Hepatic stellate cell (primary cell): ENCODE measurements around the gene PPM1D.
A peak's percentile ranks its signal among the peaks of the same experiment; 100 is the strongest.
"Not testable (repeated sequence)": the region's sequence is repeated elsewhere in the genome, so short reads cannot be mapped to it uniquely, and the experiment has no call there.

Source experiments
- DNase-seq: peaks from one replicate; pipeline ENCODE4 v3.0.0; 2011; ENCODE audit warnings: low spot score

Gene PPM1D

DNA sequence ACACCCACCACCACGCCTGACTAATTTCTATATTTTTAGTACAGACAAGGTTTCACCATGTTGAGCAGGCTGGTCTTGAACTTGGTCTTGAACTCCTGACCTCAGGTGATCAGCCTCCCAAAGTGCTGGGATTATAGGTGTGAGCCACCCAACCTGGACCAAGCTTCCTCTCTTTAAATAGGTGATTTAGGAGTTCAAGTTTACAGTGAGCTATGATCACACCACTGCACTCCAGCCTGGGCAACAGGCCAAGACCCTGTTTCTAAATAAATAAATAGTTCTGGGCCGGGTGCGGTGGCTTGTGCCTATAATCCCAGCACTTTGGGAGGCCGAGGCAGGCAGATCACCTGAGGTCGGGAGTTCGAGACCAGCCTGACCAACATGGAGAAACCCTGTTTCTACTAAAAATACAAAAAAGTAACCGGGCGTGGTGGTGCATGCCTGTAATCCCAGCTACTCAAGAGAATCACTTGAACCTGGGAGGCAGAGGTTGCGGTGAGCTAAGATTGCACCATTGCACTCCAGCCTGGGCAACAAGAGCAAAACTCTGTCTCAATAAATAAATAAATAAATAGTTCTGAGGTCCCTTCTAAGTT lies 6.5 kb upstream of the PPM1D start:
- DNase-seq, result not testable (repeated sequence)

GRCh38 chr17:60594170-60594569 lies 5.8 kb upstream of the PPM1D start:
- not testable (repeated sequence) for DNase-seq

GRCh38 chr17:60594734-60595133 lies 5.3 kb upstream of the PPM1D start:
- DNase-seq, result no peak

- no peak for DNase-seq
Observed at GRCh38 chr17:60597297-60597696, 2.7 kb upstream of the PPM1D start.

GRCh38 chr17:60598001-60598736 lies 1.8 kb upstream of the PPM1D start:
- DNase-seq, result no peak

DNA sequence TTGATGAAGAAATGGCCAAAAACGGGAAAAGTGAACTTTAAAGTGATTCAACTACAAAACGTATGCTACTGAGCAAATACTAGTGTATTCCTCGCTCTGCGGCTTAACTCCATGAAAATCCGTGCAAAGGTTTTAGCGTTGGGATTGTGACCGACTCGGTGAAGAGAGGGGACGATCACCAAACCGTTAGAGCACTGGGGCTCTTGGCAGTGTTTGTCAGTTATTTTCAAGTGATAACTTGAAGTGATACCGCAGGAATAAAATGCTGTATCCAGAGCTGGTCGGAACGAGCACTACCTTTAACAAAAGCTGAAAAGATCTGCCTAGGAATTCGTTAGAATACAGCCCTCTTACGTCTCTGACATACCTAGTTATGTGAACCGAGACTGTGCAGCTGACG lies 773 bp upstream of the PPM1D start:
- DNase-seq, result no peak

DNA sequence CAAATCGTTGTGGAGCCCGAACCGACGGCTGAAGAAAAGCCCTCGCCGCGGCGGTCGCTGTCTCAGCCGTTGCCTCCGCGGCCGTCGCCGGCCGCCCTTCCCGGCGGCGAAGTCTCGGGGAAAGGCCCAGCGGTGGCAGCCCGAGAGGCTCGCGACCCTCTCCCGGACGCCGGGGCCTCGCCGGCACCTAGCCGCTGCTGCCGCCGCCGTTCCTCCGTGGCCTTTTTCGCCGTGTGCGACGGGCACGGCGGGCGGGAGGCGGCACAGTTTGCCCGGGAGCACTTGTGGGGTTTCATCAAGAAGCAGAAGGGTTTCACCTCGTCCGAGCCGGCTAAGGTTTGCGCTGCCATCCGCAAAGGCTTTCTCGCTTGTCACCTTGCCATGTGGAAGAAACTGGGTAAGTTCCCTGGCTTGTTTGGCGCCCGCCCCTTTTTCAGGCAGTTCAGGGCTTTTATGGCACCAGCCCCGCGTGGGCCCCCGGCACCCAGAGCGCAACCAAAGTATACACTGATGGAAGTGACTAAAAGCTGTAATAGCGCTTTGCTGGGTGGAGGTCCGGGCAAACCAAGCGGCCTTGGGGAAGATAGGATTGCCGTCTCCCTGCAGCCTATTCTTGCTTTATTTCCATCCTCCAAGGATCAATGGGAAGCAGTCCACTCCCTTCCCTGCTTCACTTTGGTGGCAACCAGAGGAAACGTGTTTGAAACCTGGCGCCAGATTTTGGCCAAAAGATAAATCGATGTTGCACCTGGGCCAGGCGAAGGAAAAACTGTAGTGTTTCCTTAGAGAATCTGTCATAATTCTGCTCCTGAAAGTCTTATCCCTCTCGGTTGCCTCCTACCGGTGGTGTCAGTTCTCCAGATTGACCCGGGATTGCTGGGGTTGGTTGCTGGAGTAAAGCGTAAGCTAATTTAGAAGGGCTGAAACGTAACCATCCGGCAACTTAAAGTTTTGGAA lies 775 bp downstream of the PPM1D start:
- peak; percentile 80 for DNase-seq

GRCh38 chr17:60601447-60602384 lies 1.7 kb downstream of the PPM1D start:
- DNase-seq, result peak; percentile 55

- no peak for DNase-seq
Observed at GRCh38 chr17:60602385-60602742, 2.4 kb downstream of the PPM1D start.

GRCh38 chr17:60602871-60603270 lies 2.9 kb downstream of the PPM1D start:
- no peak for DNase-seq

- not testable (repeated sequence) for DNase-seq
Observed at GRCh38 chr17:60603477-60603876, 3.5 kb downstream of the PPM1D start.

DNA sequence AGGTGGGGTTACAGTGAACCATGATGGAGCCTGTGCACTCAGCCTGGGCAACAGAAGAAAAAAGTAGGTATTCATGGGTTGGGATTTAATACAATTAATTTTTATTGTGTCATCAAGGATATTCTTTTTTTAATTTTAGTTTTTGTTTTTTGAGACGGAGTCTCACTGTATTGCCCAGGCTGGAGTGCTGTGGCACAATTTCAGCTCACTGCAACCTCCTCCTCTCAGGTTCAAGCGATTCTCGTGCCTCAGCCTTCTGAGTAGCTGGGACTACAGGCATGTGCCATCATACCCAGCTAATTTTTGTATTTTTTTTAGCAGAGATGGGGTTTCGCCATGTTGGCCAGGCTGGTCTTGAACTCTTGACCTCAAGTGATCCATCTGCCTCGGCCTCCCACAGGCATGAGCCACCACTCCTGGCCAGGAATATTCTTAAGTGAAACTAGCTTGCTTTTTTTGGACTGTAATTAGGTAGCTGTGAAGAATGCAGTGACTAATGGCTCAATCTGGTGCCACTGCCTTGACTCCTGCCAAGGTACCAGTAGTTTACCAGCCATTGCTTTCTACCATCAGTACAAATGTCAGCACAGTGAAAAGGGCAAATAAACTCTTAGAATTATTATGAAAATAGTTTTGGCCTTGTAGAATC lies 4.8 kb downstream of the PPM1D start:
- DNase-seq, result no peak

GRCh38 chr17:60606036-60606435 lies 6.0 kb downstream of the PPM1D start:
- DNase-seq, result no peak

DNA sequence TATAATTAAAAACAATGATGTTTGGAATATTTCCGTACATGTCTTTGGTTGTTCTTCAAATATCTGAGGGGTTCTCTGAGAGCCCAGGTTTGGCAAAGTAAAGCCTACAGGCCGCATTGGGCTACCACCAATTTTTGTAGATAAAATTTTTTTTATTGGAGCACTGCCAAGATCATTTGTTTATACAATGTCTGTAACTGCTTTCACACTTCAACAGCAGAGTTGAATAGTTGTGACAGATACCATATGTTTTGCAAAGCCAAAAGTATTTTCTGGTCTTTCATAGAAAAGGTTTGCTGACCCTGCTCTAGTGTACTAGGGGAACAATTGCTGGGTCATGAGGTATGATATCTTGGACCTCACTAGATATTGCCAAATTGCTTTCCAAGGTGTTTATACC lies 10.5 kb downstream of the PPM1D start:
- no peak for DNase-seq

- DNase-seq, result not testable (repeated sequence)
Observed at GRCh38 chr17:60611321-60611720, 11.3 kb downstream of the PPM1D start.

- no peak for DNase-seq
Observed at GRCh38 chr17:60613325-60613724, 13.3 kb downstream of the PPM1D start.

GRCh38 chr17:60613796-60614195 lies 13.8 kb downstream of the PPM1D start:
- not testable (repeated sequence) for DNase-seq

DNA sequence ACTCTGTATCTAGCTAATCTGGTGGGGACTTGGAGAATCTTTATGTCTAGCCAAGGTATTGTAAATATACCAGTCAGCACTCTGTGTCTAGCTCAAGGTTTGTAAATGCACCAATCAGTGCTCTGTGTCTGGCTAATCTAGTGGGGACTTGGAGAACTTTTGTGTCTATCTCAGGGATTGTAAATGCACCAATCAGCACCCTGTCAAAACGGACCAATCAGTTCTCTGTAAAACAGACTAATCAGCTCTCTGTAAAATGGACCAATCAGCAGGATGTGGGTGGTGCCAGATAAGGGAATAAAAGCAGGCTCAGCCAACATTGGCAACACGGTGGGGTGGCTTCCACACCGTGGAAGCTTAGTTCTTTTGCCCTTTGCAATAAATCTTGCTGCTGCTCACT lies 14.3 kb downstream of the PPM1D start:
- DNase-seq, result not testable (repeated sequence)

DNA sequence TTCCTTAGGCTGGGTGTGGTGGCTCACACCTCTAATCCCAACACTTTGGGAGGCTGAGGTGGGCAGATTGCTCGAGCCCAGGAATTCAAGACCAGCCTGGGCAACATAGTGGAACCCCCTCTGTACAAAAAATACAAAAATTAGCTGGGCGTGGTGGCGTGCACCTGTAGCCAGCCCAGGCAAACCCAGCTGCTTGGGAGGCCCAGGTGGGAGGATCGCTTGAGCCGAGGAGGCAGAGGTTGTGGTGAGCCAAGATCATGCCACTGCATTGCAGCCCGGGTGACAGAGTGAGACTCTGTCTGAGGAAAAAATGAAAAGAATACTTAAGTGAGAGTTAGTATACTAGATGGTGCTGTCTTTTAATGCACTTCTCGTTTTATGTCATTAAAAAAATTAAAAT lies 15.1 kb downstream of the PPM1D start:
- no peak for DNase-seq

- no peak for DNase-seq
Observed at GRCh38 chr17:60615840-60616239, 15.8 kb downstream of the PPM1D start.

- no peak for DNase-seq
Observed at GRCh38 chr17:60618080-60618479, 18.1 kb downstream of the PPM1D start.
